GM18508 (cell line): Measurements from ENCODE around the gene ENPP7.

ENCODE experiments used
- ATAC-seq: cut with Tn5 transposase; IDR thresholded peaks from one replicate; pipeline ENCODE4 v1.9.1; 2021; ENCODE audit warnings: moderate number of reproducible peaks; ENCODE audit not compliant: insufficient read depth, unreplicated experiment

ENPP7 gene

GRCh38 chr17:79774561-79774975 lies 43.8 kb downstream of the ENPP7 start:
- no peak for ATAC-seq

GRCh38 chr17:79775632-79776031 lies 44.9 kb downstream of the ENPP7 start:
- no peak for ATAC-seq

GRCh38 chr17:79776376-79777119 lies 45.8 kb downstream of the ENPP7 start:
- ATAC-seq: no peak

- ATAC-seq: no peak
Observed at GRCh38 chr17:79777120-79777893, 46.6 kb downstream of the ENPP7 start.

- ATAC-seq: no peak
Observed at GRCh38 chr17:79777894-79778503, 47.3 kb downstream of the ENPP7 start, which contains the start of gene CBX2. CBX2 (plus strand) TSS chr17:79778148; CDS start chr17:79778236, 88 bp downstream.

GRCh38 chr17:79778504-79779083 lies 47.9 kb downstream of the ENPP7 start:
- ATAC-seq: no peak

GRCh38 chr17:79779084-79779529 lies 48.4 kb downstream of the ENPP7 start:
- ATAC-seq: no peak

- no peak for ATAC-seq
Observed at GRCh38 chr17:79779661-79780365, 49.1 kb downstream of the ENPP7 start.

GRCh38 chr17:79781012-79781650 lies 50.4 kb downstream of the ENPP7 start:
- ATAC-seq: no peak

GRCh38 chr17:79781736-79782575 lies 51.2 kb downstream of the ENPP7 start:
- ATAC-seq: no peak

GRCh38 chr17:79783891-79784290 lies 53.1 kb downstream of the ENPP7 start:
- no peak for ATAC-seq

- no peak for ATAC-seq
Observed at GRCh38 chr17:79784353-79785016, 53.7 kb downstream of the ENPP7 start.

- ATAC-seq: no peak
Observed at GRCh38 chr17:79785017-79785899, 54.5 kb downstream of the ENPP7 start.

GRCh38 chr17:79785900-79786810 lies 55.4 kb downstream of the ENPP7 start:
- no peak for ATAC-seq

GRCh38 chr17:79786930-79787643 lies 56.3 kb downstream of the ENPP7 start:
- ATAC-seq: no peak

- no peak for ATAC-seq
Observed at GRCh38 chr17:79788455-79788854, 57.7 kb downstream of the ENPP7 start.
